ENCODE measurements around the gene RRH.
"Not testable (repeated sequence)": the region's sequence is repeated elsewhere in the genome, so short reads cannot be mapped to it uniquely, and the experiment has no call there.

RRH gene, protein sequence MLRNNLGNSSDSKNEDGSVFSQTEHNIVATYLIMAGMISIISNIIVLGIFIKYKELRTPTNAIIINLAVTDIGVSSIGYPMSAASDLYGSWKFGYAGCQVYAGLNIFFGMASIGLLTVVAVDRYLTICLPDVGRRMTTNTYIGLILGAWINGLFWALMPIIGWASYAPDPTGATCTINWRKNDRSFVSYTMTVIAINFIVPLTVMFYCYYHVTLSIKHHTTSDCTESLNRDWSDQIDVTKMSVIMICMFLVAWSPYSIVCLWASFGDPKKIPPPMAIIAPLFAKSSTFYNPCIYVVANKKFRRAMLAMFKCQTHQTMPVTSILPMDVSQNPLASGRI

GRCh38 chr4:109827672-109828071 lies at the start of gene RRH:
Gene RRH, plus strand, starts transcription at chr4:109827972. Its CDS starts 56 bp downstream, at chr4:109828028.
- DNase-seq, result no peak

DNA sequence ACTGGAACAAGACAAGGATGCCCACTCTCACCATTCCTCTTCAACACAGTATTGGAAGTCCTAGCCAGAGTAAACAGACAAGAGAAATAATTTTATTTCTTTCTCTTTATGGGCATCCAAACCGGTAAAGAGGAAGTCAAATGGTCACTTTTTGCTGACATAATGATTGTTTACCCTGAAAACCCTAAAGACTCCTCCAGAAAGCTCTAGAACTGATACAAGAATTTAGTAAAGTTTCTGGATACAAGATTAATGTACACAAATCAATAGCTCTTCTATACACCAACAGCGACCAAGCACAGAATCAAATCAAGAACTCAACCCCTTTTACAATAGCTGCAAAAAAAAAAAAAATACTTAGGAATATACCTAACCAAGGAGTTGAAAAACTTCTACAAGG lies 45.7 kb upstream of the RRH start:
- DNase-seq, result not testable (repeated sequence)

DNA sequence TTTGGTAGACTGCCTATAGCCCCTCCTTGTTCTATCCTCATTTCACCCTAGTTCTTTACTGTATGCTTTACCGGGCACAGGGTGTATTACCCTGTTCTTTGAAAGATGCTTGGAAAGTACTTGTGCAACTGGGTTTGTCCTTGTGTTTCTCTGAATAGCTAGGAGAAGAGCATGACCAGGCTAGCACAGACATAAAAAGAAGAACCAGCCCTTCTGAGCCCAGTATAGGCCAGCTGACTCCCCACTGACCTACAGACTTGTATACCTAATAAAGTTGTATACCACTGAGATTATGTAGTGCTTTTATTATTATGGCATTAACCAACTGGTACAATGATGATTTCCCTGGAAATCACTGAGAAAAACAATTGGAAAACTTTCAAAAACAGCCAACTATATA lies 40.9 kb upstream of the RRH start:
- no peak for DNase-seq

DNA sequence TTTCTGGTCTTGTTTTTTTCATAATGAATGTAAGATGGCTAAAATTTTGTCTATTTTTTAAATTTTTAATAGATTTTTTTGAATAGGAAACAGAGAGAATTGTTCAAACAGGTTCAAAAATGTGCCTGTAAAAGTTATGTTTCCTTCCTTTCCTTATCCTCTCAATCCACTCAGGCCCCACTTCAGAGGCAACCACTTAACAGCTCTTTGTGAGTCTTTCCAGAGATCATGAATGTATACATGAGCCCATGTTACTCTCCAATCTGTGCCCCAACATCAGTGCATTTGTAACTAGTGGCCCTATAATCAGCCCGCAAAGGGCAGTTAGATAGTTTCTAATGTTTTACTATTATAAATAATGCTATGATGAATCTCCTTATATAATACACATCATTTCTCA lies 40.0 kb upstream of the RRH start:
- no peak for DNase-seq

DNA sequence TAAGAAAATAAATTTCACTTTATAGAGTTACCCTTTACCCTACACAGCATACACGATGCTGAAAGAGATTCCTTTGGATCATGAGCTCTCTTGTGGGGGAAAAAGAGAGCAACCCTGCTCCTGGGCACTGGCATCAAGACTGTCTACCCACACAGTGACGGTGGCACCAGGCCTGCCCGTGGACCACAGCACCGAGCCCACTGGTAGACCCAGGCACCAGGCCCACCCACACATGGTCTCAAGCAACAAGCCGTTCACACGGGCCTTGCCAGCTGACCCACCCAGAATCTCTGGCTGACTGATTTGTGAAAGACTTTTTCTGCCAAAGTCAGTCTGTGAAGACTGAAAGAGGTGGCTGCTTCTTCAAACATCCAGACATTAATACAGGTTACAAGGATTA lies 32.7 kb upstream of the RRH start:
- DNase-seq, result no peak

GRCh38 chr4:109798866-109799265 lies 28.9 kb upstream of the RRH start:
- DNase-seq, result no peak

GRCh38 chr4:109801099-109801789 lies 26.5 kb upstream of the RRH start:
- DNase-seq, result no peak

DNA sequence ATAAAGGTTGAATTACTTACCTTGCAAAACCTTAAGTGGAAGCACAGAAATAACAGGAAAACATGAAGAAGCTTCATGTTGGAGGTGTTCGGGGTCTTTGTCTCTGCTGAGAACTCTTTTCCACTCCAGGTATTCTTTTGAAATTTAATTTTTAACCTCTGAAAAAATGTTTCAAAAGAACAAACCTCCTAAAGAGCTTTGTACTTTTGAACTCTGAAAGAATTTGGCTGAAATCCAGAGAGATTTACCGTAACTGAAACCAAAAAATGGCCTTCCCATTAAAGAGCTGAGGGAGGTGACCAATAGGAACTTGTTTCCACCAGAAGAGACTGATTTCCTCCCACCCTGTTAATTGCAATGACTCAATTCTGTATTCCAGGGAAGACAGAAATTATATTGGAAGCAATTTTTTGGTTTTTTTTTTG lies 25.9 kb upstream of the RRH start, which contains the start of gene CFI:
CFI (minus strand) TSS at position 105 of the 425 bp plus-strand sequence; CDS start at position 77, 28 bp downstream.
- DNase-seq, result no peak

DNA sequence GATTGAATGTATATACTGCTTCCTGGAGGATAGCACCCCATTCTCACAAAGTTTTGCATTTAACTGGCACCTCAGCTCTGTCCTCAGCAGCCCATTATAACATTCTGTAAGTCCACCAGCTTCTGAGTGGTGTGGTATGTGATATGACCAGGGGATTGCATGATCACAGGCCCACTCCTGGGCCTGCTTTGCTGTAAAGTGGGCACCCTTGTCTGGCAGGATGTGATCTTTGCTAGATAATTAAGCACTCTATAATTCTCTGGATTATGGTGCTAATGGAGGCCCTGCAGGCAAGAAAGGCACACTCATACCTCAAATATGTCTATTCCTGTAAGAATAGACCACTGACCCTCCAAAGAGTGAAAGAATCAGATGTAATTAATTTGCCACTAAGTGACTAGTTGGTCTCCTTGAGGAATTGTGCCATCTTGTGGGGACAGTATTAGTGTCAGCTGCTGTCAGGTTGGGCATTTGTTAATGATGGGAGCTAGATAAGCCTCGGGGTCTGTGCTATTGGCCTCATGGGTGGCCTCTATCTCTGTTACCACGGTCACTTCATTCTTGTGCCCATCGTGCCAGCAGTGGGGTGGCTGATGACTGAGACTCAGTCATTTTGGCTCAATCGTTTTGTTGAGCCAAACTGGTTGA lies 23.7 kb upstream of the RRH start:
- DNase-seq, result no peak

GRCh38 chr4:109809655-109810054 lies 18.1 kb upstream of the RRH start:
- no peak for DNase-seq

GRCh38 chr4:109810552-109811387 lies 17.0 kb upstream of the RRH start:
- no peak for DNase-seq

DNA sequence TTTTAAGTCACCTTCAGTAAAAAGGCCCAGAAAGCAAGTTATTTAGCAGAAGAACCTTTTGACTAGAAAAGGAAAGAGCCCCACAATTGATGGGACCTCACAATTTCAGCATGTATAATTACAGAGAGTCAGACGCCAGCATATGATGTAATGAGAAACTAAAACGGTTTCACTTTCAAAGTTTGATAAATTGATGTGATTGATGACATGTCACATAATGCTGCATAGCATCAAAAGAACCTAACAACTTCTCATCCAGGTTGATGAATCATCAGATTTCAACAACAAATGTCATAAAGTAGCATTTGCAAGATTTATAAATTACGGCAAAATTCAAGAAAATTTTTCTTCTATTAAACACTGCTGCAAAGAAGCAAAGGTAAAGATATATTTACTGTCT lies 16.1 kb upstream of the RRH start:
- DNase-seq, result no peak

GRCh38 chr4:109815151-109816081 lies 12.4 kb upstream of the RRH start, which contains the start of gene GAR1:
Gene GAR1, plus strand, starts transcription at chr4:109815762. Its CDS starts 403 bp downstream, at chr4:109816165.
- DNase-seq, result peak; percentile 84

GRCh38 chr4:109816082-109816442 lies 11.7 kb upstream of the RRH start:
- DNase-seq, result peak; percentile 44

GRCh38 chr4:109816894-109817293 lies 10.9 kb upstream of the RRH start:
- no peak for DNase-seq

GRCh38 chr4:109818268-109818667 lies 9.5 kb upstream of the RRH start:
- no peak for DNase-seq

- DNase-seq, result no peak
Observed at GRCh38 chr4:109820563-109820962, 7.2 kb upstream of the RRH start.

DNA sequence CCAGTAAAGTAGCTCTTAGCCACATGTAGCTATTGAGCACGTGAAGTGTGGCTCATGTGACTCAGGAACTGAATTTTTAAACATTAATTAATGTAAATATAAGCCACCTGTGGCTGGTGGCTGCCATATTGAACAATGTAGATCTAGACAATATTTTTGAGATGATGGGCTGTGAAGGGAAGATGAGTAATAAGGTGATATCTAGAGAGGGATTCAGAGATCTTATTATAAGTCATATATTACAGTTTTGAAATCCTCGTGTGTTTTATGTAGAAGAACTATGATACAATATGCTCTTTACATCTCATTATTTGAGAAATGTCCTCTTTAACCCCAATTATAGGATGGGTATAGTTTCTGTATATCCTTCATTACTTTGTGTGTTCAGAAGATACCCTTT lies 6.6 kb upstream of the RRH start:
- no peak for DNase-seq

DNA sequence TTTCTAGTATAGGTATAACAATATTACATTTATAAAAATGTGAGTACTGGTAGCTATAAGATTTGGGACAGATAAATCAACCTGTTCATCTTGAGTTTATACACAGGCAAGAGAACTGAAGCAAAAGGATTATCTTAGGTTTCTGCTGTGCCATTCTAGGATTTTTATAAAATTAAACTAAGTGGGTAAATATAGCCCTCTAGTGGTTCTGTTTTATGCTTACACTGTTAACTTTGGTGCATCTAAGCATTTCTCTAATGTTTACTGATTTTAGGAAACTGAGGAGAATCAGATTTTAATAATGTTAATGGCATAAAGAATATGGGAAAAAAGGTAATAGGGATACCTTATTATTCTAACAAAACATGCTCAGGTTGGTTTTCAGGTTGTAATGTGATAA lies 1.1 kb upstream of the RRH start:
- no peak for DNase-seq

- DNase-seq, result no peak
Observed at GRCh38 chr4:109833756-109834155, 6.0 kb downstream of the RRH start.

GRCh38 chr4:109836985-109837384 lies 9.2 kb downstream of the RRH start:
- no peak for DNase-seq

All from activated T-cell treated with anti-CD3 and anti-CD28 coated beads, Interleukin-2, amount 50 U/mL, for 1 hour (primary cell).